ENCODE data around the gene STARD4.

The STARD4 gene

GRCh38 chr5:111478266-111478665, 34.1 kb downstream of the STARD4 start:
- DNase-seq (ENCODE audit: low read depth in 1 of 2, low spot score in 1 of 2): no peak

GRCh38 chr5:111472579-111472978, 39.8 kb downstream of the STARD4 start:
- DNase-seq (ENCODE audit: low read depth in 1 of 2, low spot score in 1 of 2): no peak

DNA sequence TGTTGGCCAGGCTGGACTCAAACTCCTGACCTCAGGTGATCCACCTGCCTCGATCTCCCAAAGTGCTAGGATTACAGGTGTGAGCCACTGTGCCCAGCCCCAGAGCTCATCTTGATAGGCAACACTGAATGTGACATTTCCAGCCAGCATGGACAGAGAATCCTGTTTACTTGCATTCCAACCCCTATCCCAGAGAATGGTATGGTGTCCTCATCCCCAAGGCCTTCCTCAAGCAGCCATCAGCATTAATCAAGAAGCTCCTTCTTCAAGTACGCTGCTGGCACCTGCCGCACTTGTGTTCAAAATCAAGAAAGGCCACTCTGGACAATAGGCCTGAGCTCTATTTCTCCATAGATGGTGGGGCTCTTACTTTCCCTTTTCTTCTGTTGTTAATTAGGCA, 40.2 kb downstream of the STARD4 start:
- no peak for DNase-seq (ENCODE audit: low read depth in 1 of 2, low spot score in 1 of 2)

GRCh38 chr5:111469903-111470302, 42.4 kb downstream of the STARD4 start:
- DNase-seq (ENCODE audit: low read depth in 1 of 2, low spot score in 1 of 2): no peak

GRCh38 chr5:111469293-111469896, 42.9 kb downstream of the STARD4 start:
- no peak for DNase-seq (ENCODE audit: low read depth in 1 of 2, low spot score in 1 of 2)

DNA sequence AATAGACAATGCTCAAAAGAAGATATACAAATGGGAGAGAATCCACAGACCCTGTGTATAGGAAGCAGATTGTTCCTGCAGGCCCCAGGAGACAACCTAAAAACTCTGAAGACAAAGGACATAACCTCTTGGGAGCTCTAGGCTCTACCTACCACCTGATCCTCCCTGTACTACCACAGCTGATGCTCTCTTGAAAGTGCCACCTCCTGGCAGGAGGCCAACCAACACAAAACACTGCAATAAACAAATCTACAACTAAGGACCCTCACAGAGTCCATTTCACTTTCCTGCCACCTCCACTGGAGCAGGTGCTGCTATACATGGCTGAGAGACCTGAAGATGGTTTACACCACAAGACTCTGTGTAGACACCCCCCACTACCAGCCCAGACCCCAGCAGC, 49.0 kb downstream of the STARD4 start:
- no peak for DNase-seq (ENCODE audit: low read depth in 1 of 2, low spot score in 1 of 2)

DNA sequence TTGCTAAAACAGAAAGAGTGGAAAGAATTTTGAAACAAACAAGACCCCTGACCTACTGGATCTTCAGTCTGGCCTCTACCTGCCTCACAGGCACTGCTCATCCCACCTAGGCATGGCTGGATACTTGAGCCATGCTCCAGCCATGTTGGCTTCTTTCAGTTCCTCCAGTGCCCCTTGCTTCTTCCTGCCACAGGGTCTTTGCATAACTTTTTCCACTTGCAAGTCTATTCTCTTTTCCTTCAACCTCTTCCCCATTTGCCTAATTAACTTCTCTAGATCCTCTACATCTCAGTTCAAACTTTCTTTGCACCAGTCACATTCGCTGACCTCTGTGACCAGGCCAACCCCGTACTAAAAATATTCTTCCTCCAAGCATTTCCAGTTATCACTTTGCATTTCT, 50.4 kb downstream of the STARD4 start:
- no peak for DNase-seq (ENCODE audit: low read depth in 1 of 2, low spot score in 1 of 2)

- DNase-seq (ENCODE audit: low read depth in 1 of 2, low spot score in 1 of 2): no peak
Observed at GRCh38 chr5:111461255-111461671, 51.1 kb downstream of the STARD4 start.

GRCh38 chr5:111454776-111455175, 57.6 kb downstream of the STARD4 start:
- DNase-seq (ENCODE audit: low read depth in 1 of 2, low spot score in 1 of 2): no peak

DNA sequence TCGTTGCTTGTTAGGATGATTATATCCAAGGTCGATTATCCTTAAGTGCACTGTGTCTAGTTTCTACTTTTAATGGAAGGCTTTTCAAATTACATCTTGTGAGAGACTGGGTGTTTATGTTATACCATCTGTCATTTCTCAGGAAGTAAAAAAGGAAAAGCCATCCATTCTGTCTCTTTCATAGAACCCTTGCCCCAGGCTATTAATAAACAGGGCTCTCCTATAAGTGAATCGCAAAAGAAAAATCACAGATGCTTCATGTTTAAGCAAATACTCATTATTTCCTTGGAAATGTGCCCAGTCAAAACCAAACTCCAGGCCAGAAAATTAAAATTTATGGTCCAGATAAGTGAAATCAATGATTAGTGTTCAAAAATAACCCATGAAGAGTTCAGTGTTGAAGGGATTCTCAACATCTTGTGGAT, 58.1 kb downstream of the STARD4 start:
- no peak for DNase-seq (ENCODE audit: low read depth in 1 of 2, low spot score in 1 of 2)

- DNase-seq (ENCODE audit: low read depth in 1 of 2, low spot score in 1 of 2): no peak
Observed at GRCh38 chr5:111453747-111454146, 58.6 kb downstream of the STARD4 start.

DNA sequence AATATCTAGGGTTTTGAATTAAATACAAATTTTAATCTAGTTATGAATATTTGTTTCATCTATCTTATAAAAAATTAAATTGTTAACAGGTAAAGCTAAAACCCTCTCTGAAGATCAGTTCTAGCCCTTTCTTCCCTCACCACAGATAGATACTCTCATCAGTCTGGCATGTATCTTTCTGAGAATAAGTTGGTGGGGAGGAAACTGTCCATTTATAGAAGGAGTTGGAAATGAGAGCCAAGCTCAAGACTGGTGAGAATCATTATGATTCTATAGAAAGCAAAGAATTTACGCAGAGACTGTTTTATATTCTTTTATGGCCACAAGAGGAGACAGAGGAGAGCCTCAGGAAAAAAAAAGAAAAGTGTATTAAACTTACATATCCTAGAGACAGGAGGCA, 59.0 kb downstream of the STARD4 start:
- DNase-seq (ENCODE audit: low read depth in 1 of 2, low spot score in 1 of 2): no peak

DNA sequence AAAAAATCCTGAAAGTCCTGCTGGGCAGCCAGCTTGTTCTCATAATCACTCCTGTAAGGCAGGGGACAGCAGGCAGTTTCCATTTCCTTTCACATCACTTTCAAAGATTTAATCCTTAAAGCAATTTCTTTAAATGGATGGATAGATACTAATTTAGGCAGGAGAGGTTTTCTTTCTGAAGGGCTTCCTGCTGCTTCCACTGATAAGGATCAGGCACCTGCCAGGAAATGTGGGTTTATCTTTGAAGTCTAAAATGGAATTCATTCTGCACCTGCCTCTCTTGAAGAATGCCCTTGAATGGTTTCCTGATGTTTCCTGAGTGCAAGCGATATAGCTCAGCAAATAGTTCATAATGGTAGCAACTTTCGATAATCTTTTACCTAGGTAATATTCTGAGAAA, 64.5 kb downstream of the STARD4 start:
- DNase-seq (ENCODE audit: low read depth in 1 of 2, low spot score in 1 of 2): no peak

DNA sequence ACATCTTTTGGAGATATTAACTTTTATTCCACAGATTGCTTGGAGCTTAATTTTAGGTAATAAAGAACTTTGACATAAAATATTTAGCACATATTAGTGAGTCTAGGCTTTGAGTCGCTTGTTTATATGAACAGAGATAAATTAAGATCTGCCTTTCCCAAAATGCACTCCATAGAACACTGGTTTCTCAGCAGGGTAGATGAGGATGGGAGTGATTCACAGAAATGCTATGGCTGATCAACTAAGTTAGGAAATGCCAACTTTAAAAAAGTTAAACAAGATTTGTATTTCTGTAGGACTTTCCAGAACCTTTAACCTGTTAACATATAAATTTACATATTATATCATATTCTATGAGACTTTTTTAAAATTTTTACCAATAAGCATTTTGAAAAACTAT, 65.2 kb downstream of the STARD4 start:
- DNase-seq (ENCODE audit: low read depth in 1 of 2, low spot score in 1 of 2): no peak
